Measurements from ENCODE around the gene SLC9A1. TPM values are rescaled to one million over a fixed set of nuclear protein-coding genes. Genes with fewer than 3 reads are reported as not detected.

SLC9A1 gene
- total and polyA plus RNA-seq, 10 donors, result 6.0 to 40.4 (median 27.6) TPM

DNA sequence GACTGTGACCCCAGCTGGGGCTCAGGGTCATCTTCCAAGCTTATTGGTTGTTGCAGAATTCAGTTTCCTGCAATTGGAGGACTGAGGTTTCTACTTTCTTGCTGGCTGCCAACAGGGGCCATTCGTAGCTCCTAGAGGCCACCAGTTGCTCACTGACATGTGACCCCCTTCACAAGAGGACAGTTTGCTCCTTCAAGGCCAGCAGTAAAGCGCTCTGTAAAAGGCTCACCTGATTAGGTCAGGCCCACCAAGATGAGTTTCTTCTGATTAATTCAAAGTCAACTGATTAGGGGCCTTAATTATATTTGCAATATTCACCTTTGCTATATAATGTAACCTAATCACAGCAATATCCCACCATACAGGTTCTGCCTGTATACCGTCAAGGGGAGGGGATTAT, 68.9 kb downstream of the SLC9A1 start:
- peaks cover 0 to 10% (median 7%) of the 10 kb centered on the region in 8 donors for H3K9me3 ChIP-seq
- no peak overlapping the region for H3K27ac ChIP-seq
- intact Hi-C loops (cut with DNase I; ENCODE audit: low total_unique reads), result no loop called here
- no peak for TF ChIP-seq POLR2AphosphoS5 (IDR thresholded peaks at IDR 0.05)
- TF ChIP-seq POLR2A (IDR thresholded peaks at IDR 0.05), result no peak
- TF ChIP-seq, protein P1, sequence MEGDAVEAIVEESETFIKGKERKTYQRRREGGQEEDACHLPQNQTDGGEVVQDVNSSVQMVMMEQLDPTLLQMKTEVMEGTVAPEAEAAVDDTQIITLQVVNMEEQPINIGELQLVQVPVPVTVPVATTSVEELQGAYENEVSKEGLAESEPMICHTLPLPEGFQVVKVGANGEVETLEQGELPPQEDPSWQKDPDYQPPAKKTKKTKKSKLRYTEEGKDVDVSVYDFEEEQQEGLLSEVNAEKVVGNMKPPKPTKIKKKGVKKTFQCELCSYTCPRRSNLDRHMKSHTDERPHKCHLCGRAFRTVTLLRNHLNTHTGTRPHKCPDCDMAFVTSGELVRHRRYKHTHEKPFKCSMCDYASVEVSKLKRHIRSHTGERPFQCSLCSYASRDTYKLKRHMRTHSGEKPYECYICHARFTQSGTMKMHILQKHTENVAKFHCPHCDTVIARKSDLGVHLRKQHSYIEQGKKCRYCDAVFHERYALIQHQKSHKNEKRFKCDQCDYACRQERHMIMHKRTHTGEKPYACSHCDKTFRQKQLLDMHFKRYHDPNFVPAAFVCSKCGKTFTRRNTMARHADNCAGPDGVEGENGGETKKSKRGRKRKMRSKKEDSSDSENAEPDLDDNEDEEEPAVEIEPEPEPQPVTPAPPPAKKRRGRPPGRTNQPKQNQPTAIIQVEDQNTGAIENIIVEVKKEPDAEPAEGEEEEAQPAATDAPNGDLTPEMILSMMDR (IDR thresholded peaks at IDR 0.05 in 8 of 11, conservative IDR thresholded peaks at IDR 0.05 in 3 of 11), result no peak
- H3K36me3 ChIP-seq, result no peaks in the 10 kb centered on the region
- DNase-seq, result no peak
- H3K27me3 ChIP-seq (replicated peaks in 1 of 7), result no peaks in the 10 kb centered on the region
- WGBS, 5 donors, result 74 to 83% (median 81%) methylated on average over 3 of the region's 3 CpGs
- no peak overlapping the region for H3K4me3 ChIP-seq
- no peaks in the 10 kb centered on the region for H3K4me1 ChIP-seq

DNA sequence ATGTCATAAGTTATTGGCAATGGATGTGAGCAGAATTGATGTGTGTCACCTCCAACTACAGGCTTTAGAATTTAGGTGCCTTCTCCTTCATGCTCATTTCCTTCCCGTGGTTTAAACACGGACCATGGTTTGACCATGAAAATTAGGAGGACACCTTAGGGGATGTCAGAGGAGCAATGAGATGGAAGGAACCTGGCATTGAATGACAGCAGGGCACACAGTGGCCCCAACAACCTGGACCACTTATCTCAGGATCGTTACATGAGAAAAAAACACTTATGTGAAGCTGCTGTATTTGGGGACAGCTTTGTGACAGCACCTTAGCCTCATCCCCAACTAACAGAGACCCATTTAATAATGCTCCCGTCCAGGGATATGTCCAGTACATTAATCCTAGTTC, 70.8 kb downstream of the SLC9A1 start:
- intact Hi-C loops (cut with DNase I; ENCODE audit: low total_unique reads), result no loop called here
- no peak for TF ChIP-seq POLR2AphosphoS5 (IDR thresholded peaks at IDR 0.05)
- no peak for TF ChIP-seq POLR2A (IDR thresholded peaks at IDR 0.05)
- TF ChIP-seq, protein P1 (IDR thresholded peaks at IDR 0.05 in 8 of 11, conservative IDR thresholded peaks at IDR 0.05 in 3 of 11), result no peak
- no peaks in the 10 kb centered on the region for H3K27me3 ChIP-seq (replicated peaks in 1 of 7)
- peak overlapping the region in 1 of 8 donors; percentile 19 for H3K27ac ChIP-seq
- no peak overlapping the region for H3K4me3 ChIP-seq
- DNase-seq, result no peak
- 72 to 93% (median 88%) methylated on average over 4 of the region's 4 CpGs for WGBS, 5 donors
- no peaks in the 10 kb centered on the region for H3K4me1 ChIP-seq
- peaks cover 0 to 10% (median 7%) of the 10 kb centered on the region in 8 donors for H3K9me3 ChIP-seq
- H3K36me3 ChIP-seq, result no peaks in the 10 kb centered on the region

DNA sequence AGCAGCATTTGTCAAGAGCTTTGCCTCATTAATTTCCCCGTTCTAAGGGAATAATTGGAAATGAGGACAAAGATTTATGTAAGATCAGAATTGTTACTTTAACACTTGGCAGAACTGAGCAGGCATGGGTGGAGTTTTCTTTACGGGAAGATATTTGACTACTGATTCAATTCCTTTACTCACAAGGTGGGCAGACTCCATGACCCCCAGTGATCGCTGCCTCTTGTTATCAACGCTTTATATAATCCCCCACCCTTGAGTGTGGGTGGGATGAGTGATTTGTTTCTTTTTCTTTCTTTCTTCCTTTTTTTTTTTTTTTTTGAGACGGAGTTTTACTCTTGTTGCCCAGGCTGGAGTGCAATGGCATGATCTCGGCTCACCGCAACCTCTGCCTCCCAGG, 77.0 kb downstream of the SLC9A1 start:
- WGBS, 5 donors, result 64 to 81% (median 69%) methylated on average over 4 to 7 of the region's 7 CpGs
- no peak overlapping the region for H3K4me3 ChIP-seq
- no peak overlapping the region for H3K27ac ChIP-seq
- no peak for DNase-seq
- no peaks in the 10 kb centered on the region for H3K27me3 ChIP-seq (replicated peaks in 1 of 7)
- H3K36me3 ChIP-seq, result no peaks in the 10 kb centered on the region
- H3K4me1 ChIP-seq, result peaks cover 0 to 3% (median 0%) of the 10 kb centered on the region in 6 donors
- H3K9me3 ChIP-seq, result no peaks in the 10 kb centered on the region
- intact Hi-C loops (cut with DNase I; ENCODE audit: low total_unique reads), result no loop called here
- TF ChIP-seq, protein P1 (IDR thresholded peaks at IDR 0.05 in 8 of 11, conservative IDR thresholded peaks at IDR 0.05 in 3 of 11), result no peak
- TF ChIP-seq POLR2AphosphoS5 (IDR thresholded peaks at IDR 0.05) (no peak), POLR2A (IDR thresholded peaks at IDR 0.05) (no peak)

DNA sequence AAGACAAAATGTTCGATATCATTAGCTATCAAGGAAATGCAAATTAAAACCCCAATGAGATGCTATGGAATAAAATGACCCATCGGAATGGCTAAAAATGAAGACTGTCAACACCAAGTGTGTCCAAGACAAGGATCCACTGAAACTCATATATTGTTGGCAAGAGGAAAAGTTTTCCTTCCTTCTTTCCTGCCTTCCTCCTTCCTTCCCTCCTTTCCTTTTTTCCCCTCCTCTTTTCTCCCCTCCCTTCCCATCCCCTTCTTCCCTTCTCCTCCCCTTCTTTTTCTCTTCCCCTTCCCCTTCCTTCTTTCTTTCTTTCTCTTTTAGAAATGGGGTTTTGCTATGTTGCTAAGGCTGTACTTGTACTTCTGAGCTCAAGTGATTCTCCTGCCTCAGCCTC, 78.1 kb downstream of the SLC9A1 start:
- WGBS, 5 donors, result 95 to 99% (median 96%) methylated on average over 2 of the region's 2 CpGs
- TF ChIP-seq POLR2AphosphoS5 (IDR thresholded peaks at IDR 0.05), result no peak
- TF ChIP-seq, protein P1 (IDR thresholded peaks at IDR 0.05 in 8 of 11, conservative IDR thresholded peaks at IDR 0.05 in 3 of 11), result no peak
- TF ChIP-seq POLR2A (IDR thresholded peaks at IDR 0.05), result no peak
- intact Hi-C loops (cut with DNase I; ENCODE audit: low total_unique reads), result no loop called here

More for the DNA sequence above, 78.1 kb downstream of the SLC9A1 start:
- H3K27ac ChIP-seq, result no peak overlapping the region
- H3K4me3 ChIP-seq, result no peak overlapping the region
- DNase-seq, result no peak
- no peaks in the 10 kb centered on the region for H3K9me3 ChIP-seq
- H3K4me1 ChIP-seq, result peaks cover 0 to 3% (median 0%) of the 10 kb centered on the region in 6 donors
- no peaks in the 10 kb centered on the region for H3K27me3 ChIP-seq (replicated peaks in 1 of 7)
- H3K36me3 ChIP-seq, result no peaks in the 10 kb centered on the region

Data from spleen (tissue), 11 donors.